Measurements from ENCODE around the gene TDRD9. TPM values are rescaled to one million over a fixed set of nuclear protein-coding genes. Genes with fewer than 3 reads are reported as not detected.

Gene TDRD9
- total RNA-seq, 1 experiment from 2014 or later, result not detected

DNA sequence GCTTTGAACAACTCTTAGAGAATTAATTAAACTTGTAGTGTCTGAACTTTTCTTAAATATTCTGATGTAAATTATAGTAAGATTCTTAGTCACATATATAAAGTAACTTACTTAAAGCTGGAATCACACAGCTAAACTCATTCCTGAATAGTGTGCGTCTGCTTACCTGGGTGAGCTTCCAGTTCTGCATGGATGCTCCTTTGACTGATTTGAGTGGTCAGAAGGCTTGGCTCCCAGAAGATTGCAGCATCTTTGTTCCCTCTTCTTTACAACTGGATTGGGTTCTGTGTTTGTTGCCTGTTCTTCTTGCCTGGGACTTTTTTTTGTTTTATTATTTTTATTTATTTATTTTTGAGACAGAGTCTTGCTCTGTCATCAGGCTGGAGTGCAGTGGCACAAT is 90.8 kb downstream of the TDRD9 start:
- Histone ChIP-seq H3K4me1 (ENCODE audit: control insufficient read depth, insufficient read depth, low read length) (no peaks in the 10 kb centered on the region), H3K27me3 (ENCODE audit: control insufficient read depth, insufficient read depth, low read length) (no peaks in the 10 kb centered on the region; the same call in 1 of the 2 replicates), H3K36me3 (ENCODE audit: control insufficient read depth, insufficient read depth, low read length) (no peaks in the 10 kb centered on the region), H3K4me3 (ENCODE audit: low read depth in 2 of 2, low read length in 2 of 2) (no peak overlapping the region), H3K27ac (ENCODE audit: low read length) (no peak overlapping the region), H3K9me3 (ENCODE audit: control insufficient read depth, insufficient read depth, low read depth, low read length) (no peaks in the 10 kb centered on the region)
- no peak for TF ChIP-seq POLR2AphosphoS5 (IDR thresholded peaks at IDR 0.05; ENCODE audit: low read depth, low read length)
- TF ChIP-seq SIN3A (IDR thresholded peaks at IDR 0.05; ENCODE audit: borderline replicate concordance, insufficient read depth, low read depth, low read length), result no peak
- no peak for TF ChIP-seq TCF7L2 (IDR thresholded peaks at IDR 0.05; ENCODE audit: low read depth, low read length)
- TF ChIP-seq, protein P1, sequence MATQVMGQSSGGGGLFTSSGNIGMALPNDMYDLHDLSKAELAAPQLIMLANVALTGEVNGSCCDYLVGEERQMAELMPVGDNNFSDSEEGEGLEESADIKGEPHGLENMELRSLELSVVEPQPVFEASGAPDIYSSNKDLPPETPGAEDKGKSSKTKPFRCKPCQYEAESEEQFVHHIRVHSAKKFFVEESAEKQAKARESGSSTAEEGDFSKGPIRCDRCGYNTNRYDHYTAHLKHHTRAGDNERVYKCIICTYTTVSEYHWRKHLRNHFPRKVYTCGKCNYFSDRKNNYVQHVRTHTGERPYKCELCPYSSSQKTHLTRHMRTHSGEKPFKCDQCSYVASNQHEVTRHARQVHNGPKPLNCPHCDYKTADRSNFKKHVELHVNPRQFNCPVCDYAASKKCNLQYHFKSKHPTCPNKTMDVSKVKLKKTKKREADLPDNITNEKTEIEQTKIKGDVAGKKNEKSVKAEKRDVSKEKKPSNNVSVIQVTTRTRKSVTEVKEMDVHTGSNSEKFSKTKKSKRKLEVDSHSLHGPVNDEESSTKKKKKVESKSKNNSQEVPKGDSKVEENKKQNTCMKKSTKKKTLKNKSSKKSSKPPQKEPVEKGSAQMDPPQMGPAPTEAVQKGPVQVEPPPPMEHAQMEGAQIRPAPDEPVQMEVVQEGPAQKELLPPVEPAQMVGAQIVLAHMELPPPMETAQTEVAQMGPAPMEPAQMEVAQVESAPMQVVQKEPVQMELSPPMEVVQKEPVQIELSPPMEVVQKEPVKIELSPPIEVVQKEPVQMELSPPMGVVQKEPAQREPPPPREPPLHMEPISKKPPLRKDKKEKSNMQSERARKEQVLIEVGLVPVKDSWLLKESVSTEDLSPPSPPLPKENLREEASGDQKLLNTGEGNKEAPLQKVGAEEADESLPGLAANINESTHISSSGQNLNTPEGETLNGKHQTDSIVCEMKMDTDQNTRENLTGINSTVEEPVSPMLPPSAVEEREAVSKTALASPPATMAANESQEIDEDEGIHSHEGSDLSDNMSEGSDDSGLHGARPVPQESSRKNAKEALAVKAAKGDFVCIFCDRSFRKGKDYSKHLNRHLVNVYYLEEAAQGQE (IDR thresholded peaks at IDR 0.05; ENCODE audit: insufficient read depth in 1 of 2, low read depth in 2 of 2, low read length in 1 of 2), result no peak
- TF ChIP-seq, protein P2, sequence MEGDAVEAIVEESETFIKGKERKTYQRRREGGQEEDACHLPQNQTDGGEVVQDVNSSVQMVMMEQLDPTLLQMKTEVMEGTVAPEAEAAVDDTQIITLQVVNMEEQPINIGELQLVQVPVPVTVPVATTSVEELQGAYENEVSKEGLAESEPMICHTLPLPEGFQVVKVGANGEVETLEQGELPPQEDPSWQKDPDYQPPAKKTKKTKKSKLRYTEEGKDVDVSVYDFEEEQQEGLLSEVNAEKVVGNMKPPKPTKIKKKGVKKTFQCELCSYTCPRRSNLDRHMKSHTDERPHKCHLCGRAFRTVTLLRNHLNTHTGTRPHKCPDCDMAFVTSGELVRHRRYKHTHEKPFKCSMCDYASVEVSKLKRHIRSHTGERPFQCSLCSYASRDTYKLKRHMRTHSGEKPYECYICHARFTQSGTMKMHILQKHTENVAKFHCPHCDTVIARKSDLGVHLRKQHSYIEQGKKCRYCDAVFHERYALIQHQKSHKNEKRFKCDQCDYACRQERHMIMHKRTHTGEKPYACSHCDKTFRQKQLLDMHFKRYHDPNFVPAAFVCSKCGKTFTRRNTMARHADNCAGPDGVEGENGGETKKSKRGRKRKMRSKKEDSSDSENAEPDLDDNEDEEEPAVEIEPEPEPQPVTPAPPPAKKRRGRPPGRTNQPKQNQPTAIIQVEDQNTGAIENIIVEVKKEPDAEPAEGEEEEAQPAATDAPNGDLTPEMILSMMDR (IDR thresholded peaks at IDR 0.05), result no peak
- ATAC-seq, result no peak
- intact Hi-C loops (cut with micrococcal nuclease; ENCODE audit: unreplicated experiment), result no loop called here
- BruUV-seq (replicated peaks), result no TSS peak
- no peak for DNase-seq (ENCODE audit: low read depth, low spot score)
- ChIA-PET CTCF (no interaction called here), POLR2A (no interaction called here)
- in situ Hi-C loops (cut with HindIII; ENCODE audit: low pct_unique_long_range_greater_than_20kb, low sequenced_read_pairs), result no loop called here

DNA sequence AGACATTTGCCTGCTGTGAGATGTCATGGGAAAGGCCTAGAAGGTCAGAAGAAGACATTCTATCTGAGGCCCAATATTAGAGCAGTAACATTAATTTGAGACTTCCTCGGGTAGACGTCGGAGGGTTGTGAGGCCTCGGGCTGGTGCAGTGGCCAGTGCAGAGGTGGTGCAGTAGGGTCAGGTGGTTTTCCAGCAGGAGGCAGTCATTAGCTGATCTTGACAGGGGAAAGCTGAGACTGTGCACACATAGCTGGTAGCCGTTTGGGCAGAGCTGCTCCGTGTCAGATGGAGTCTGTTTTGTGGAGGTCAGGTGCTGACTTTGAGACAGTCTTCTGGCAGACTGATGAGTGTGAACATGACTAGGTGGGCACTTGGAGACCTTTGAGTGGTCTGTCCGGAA is 91.5 kb downstream of the TDRD9 start:
- Histone ChIP-seq H3K4me1 (ENCODE audit: control insufficient read depth, insufficient read depth, low read length) (no peaks in the 10 kb centered on the region), H3K36me3 (ENCODE audit: control insufficient read depth, insufficient read depth, low read length) (no peaks in the 10 kb centered on the region), H3K27me3 (ENCODE audit: control insufficient read depth, insufficient read depth, low read length) (no peaks in the 10 kb centered on the region; the same call in 1 of the 2 replicates), H3K9me3 (ENCODE audit: control insufficient read depth, insufficient read depth, low read depth, low read length) (no peaks in the 10 kb centered on the region), H3K4me3 (ENCODE audit: low read depth in 2 of 2, low read length in 2 of 2) (no peak overlapping the region), H3K27ac (ENCODE audit: low read length) (no peak overlapping the region)
- intact Hi-C loops (cut with micrococcal nuclease; ENCODE audit: unreplicated experiment), result no loop called here
- no peak for ATAC-seq
- in situ Hi-C loops (cut with HindIII; ENCODE audit: low pct_unique_long_range_greater_than_20kb, low sequenced_read_pairs), result no loop called here
- ChIA-PET CTCF (no interaction called here), POLR2A (no interaction called here)
- BruUV-seq (replicated peaks), result no TSS peak
- TF ChIP-seq, protein P1 (IDR thresholded peaks at IDR 0.05; ENCODE audit: insufficient read depth in 1 of 2, low read depth in 2 of 2, low read length in 1 of 2), result no peak
- no peak for TF ChIP-seq SIN3A (IDR thresholded peaks at IDR 0.05; ENCODE audit: borderline replicate concordance, insufficient read depth, low read depth, low read length)
- DNase-seq (ENCODE audit: low read depth, low spot score), result no peak

Measured in Panc1 (cell line).